OCI-LY1 (cell line): ENCODE results near the gene ARAP3.

Experiments used
- H2AFZ ChIP-seq: fragments of 200-600 bp; sonication (generic), shearing (Covaris generic); 2 replicates; pipeline ENCODE4 v1.6.0; 2014; ENCODE audit warnings: antibody characterized with exemption, mild to moderate bottlenecking, low read length
- H3F3A ChIP-seq: fragments of 200-600 bp; sonication (generic), shearing (Covaris generic); 2 replicates; pipeline ENCODE4 v1.6.0; 2014; ENCODE audit warnings: mild to moderate bottlenecking, antibody characterized with exemption, low read length, moderate library complexity; ENCODE audit not compliant: insufficient read depth
- H3K27ac ChIP-seq: fragments of 200-600 bp; sonication (generic); 2 replicates; pipeline ENCODE4 v1.5.1; 2014; ENCODE audit warnings: low read length, mixed run types, mild to moderate bottlenecking, low read depth; ENCODE audit not compliant: poor library complexity, severe bottlenecking
- H3K27me3 ChIP-seq: fragments of 200-600 bp; sonication (generic); 2 replicates; pipeline ENCODE4 v1.6.0; 2014; ENCODE audit warnings: antibody characterized with exemption, mild to moderate bottlenecking, low read length, moderate library complexity; ENCODE audit not compliant: insufficient read depth
- H3K36me3 ChIP-seq: fragments of 200-600 bp; sonication (generic); 2 replicates; pipeline ENCODE4 v1.6.1; 2014; ENCODE audit warnings: mild to moderate bottlenecking, antibody characterized with exemption, low read length, moderate library complexity, mixed read lengths; ENCODE audit not compliant: insufficient read depth
- H3K4me1 ChIP-seq: fragments of 200-600 bp; sonication (generic); 2 replicates; pipeline ENCODE4 v1.5.1; 2014; ENCODE audit warnings: mild to moderate bottlenecking, low read length, moderate library complexity; ENCODE audit not compliant: insufficient read depth, severe bottlenecking
- H3K4me2 ChIP-seq: fragments of 200-600 bp; sonication (generic), shearing (Covaris generic); 2 replicates; pipeline ENCODE4 v1.6.1; 2014; ENCODE audit warnings: low read length
- H3K4me3 ChIP-seq: fragments of 200-600 bp; sonication (generic); 2 replicates; pipeline ENCODE4 v1.5.1; 2014; ENCODE audit warnings: low read length, low read depth, mild to moderate bottlenecking, mixed read lengths; ENCODE audit not compliant: poor library complexity, severe bottlenecking
- H3K79me2 ChIP-seq: fragments of 200-600 bp; shearing (Covaris generic); 2 replicates; pipeline ENCODE4 v1.6.1; 2016; ENCODE audit warnings: mixed run types, low read length, mixed read lengths; ENCODE audit not compliant: insufficient read depth
- H3K9ac ChIP-seq: fragments of 200-600 bp; sonication (generic), shearing (Covaris generic); 2 replicates; pipeline ENCODE4 v1.6.1; 2014; ENCODE audit warnings: mild to moderate bottlenecking, low read length, mixed read lengths
- H3K9me2 ChIP-seq: fragments of 200-600 bp; sonication (generic), shearing (Covaris generic); 2 replicates; pipeline ENCODE4 v1.6.1; 2014; ENCODE audit warnings: low read depth, mild to moderate bottlenecking, low read length, mixed read lengths
- H3K9me3 ChIP-seq: fragments of 200-600 bp; shearing (Covaris generic); 2 replicates; pipeline ENCODE4 v1.6.1; 2014; ENCODE audit warnings: low read length, mixed read lengths
- H4K20me1 ChIP-seq: fragments of 200-600 bp; sonication (generic), shearing (Covaris generic); 2 replicates; pipeline ENCODE4 v1.6.0; 2016; ENCODE audit warnings: mild to moderate bottlenecking, low read length; ENCODE audit not compliant: insufficient read depth
- EZH2 ChIP-seq: fragments of 200-600 bp; sonication (generic), shearing (Covaris generic); IDR thresholded peaks from 2 replicates; pipeline ENCODE4 v1.8.0; 2017; ENCODE audit warnings: borderline replicate concordance, mixed run types, mild to moderate bottlenecking, antibody characterized with exemption, low read length, moderate library complexity, mixed read lengths
- TF ChIP-seq, protein P1 (sequence below): fragments of 200-600 bp; sonication (generic), shearing (Covaris generic); IDR thresholded peaks from 2 replicates; pipeline ENCODE4 v1.5.1; 2017; ENCODE audit warnings: mild to moderate bottlenecking, antibody characterized with exemption, low read length, moderate library complexity, mixed read lengths

Gene ARAP3

DNA sequence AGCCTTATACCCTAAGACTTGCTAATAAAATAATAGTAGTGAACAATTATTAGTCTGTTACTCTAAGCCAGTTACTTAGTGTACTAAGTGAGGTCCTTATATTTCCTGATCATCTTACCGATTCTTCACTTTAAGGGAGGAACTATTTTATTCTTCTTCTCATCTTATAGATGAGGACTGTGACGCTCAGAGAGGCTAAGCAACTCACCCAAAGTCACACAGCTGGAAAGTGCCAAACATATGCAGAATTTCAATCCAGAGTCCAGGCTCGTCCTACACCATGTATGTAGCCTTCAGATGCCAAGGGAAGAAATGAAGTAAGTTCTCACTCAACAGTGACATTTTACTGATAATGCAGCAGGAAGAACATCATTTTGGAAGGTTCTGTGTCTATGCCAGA lies 34.4 kb upstream of the ARAP3 start:
- H3K27ac ChIP-seq = no peak overlapping the region
- H3K9me3 ChIP-seq = no peaks in the 10 kb centered on the region
- no peaks in the 10 kb centered on the region for H3K27me3 ChIP-seq

GRCh38 chr5:141716009-141716408 lies 34.0 kb upstream of the ARAP3 start:
- Histone ChIP-seq H3K4me3 (no peak overlapping the region), H3K9me3 (no peaks in the 10 kb centered on the region), H3K4me2 (no peak overlapping the region), H3K4me1 (no peaks in the 10 kb centered on the region), H2AFZ (no peak overlapping the region), H3K27me3 (no peaks in the 10 kb centered on the region), H3F3A (no peaks in the 10 kb centered on the region), H3K36me3 (no peaks in the 10 kb centered on the region), H3K27ac (no peak overlapping the region), H3K9me2 (no peaks in the 10 kb centered on the region), H4K20me1 (no peaks in the 10 kb centered on the region), H3K9ac (no peak overlapping the region), H3K79me2 (no peaks in the 10 kb centered on the region)
- TF ChIP-seq EZH2 = no peak
- TF ChIP-seq, protein P1, sequence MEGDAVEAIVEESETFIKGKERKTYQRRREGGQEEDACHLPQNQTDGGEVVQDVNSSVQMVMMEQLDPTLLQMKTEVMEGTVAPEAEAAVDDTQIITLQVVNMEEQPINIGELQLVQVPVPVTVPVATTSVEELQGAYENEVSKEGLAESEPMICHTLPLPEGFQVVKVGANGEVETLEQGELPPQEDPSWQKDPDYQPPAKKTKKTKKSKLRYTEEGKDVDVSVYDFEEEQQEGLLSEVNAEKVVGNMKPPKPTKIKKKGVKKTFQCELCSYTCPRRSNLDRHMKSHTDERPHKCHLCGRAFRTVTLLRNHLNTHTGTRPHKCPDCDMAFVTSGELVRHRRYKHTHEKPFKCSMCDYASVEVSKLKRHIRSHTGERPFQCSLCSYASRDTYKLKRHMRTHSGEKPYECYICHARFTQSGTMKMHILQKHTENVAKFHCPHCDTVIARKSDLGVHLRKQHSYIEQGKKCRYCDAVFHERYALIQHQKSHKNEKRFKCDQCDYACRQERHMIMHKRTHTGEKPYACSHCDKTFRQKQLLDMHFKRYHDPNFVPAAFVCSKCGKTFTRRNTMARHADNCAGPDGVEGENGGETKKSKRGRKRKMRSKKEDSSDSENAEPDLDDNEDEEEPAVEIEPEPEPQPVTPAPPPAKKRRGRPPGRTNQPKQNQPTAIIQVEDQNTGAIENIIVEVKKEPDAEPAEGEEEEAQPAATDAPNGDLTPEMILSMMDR = no peak

More for the DNA sequence above, 34.4 kb upstream of the ARAP3 start:
- Histone ChIP-seq H3K4me3 (no peak overlapping the region), H4K20me1 (no peaks in the 10 kb centered on the region), H3K9ac (no peak overlapping the region), H3F3A (no peaks in the 10 kb centered on the region), H3K4me1 (no peaks in the 10 kb centered on the region), H2AFZ (no peak overlapping the region), H3K36me3 (no peaks in the 10 kb centered on the region), H3K9me2 (no peaks in the 10 kb centered on the region), H3K4me2 (no peak overlapping the region), H3K79me2 (no peaks in the 10 kb centered on the region)
- TF ChIP-seq, protein P1 = no peak
- TF ChIP-seq EZH2 = no peak

- TF ChIP-seq EZH2 = no peak
- TF ChIP-seq, protein P1 = no peak
- H3K9me2 ChIP-seq = no peaks in the 10 kb centered on the region
- H3K9me3 ChIP-seq = no peaks in the 10 kb centered on the region
- no peak overlapping the region for H3K4me2 ChIP-seq
- H3K27ac ChIP-seq = no peak overlapping the region
- no peak overlapping the region for H3K9ac ChIP-seq
- no peaks in the 10 kb centered on the region for H3K36me3 ChIP-seq
- no peak overlapping the region for H3K4me3 ChIP-seq
- H3K4me1 ChIP-seq = no peaks in the 10 kb centered on the region
- H3F3A ChIP-seq = no peaks in the 10 kb centered on the region
- H2AFZ ChIP-seq = no peak overlapping the region
- no peaks in the 10 kb centered on the region for H4K20me1 ChIP-seq
- no peaks in the 10 kb centered on the region for H3K27me3 ChIP-seq
- H3K79me2 ChIP-seq = no peaks in the 10 kb centered on the region
Measured at GRCh38 chr5:141715346-141715905, 33.4 kb upstream of the ARAP3 start.
